NB4 (cell line): ENCODE data around the gene MEG3.

Experiments
- DNase-seq: peaks from one replicate; pipeline ENCODE4 v3.0.0; 2010; ENCODE audit warnings: low read depth
- H3K4me3 ChIP-seq: one replicate; pipeline ENCODE4 v1.5.1; 2011; ENCODE audit warnings: mild to moderate bottlenecking, low read depth, low read length, moderate library complexity
- CTCF ChIP-seq: IDR thresholded peaks from one replicate; pipeline ENCODE4 v1.5.1; 2012; ENCODE audit warnings: low read depth, low read length
- MYC ChIP-seq: IDR thresholded peaks from 2 replicates; pipeline ENCODE4 v1.6.1; 2011; ENCODE audit warnings: low read depth, low read length
- POLR2A ChIP-seq: IDR thresholded peaks from 2 replicates; pipeline ENCODE4 v1.6.1; 2011; ENCODE audit warnings: mild to moderate bottlenecking; ENCODE audit not compliant: insufficient read length; ENCODE audit errors: extremely low read depth
- TF ChIP-seq, protein P1 (sequence below): IDR thresholded peaks from 2 replicates; pipeline ENCODE4 v1.6.1; 2011; ENCODE audit warnings: low read depth, low read length

MEG3 gene

GRCh38 chr14:100825713-100826331 is at the start of gene MEG3:
Gene MEG3, plus strand, starts transcription at chr14:100826118.
- TF ChIP-seq, protein P1, sequence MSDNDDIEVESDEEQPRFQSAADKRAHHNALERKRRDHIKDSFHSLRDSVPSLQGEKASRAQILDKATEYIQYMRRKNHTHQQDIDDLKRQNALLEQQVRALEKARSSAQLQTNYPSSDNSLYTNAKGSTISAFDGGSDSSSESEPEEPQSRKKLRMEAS, result no peak
- TF ChIP-seq MYC (no peak), CTCF (no peak)
- DNase-seq, result no peak
- H3K4me3 ChIP-seq, result no peak within 1 kb of the TSS

DNA sequence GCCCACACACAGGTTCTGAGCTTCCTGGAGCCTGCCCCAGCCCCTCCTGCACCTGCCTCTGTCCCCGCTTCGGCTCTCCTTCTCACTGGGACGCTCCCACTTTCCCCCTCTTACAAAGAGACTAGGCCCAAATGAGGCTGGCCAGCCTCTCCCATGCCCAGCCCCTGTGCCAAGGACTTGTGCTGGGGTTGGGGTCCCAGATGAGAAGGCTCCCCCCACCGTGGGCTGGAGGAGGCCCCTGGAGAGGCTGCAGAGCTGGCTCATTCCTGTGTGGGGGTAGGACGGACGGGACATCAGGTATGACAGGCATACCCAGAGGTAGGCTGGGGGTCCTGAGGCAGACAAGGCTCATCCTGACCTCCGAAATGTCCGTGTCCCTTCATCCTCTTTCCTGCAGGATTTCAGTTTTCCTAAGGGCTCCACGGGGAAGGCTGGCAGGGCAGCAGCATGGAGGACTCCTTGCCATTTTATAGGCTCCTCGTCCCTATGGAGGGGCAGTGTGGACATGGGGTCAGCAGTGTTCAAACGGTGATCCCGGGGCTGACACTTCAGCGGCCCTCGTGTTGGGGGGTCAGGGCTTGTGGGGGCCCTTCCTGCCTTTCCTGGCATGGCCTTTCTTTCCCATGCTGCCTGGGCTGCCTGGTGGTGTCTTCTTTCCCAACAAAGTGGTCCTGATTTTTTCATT is 49.1 kb upstream of the MEG3 start:
- H3K4me3 ChIP-seq, result no peak overlapping the region
- no peak for TF ChIP-seq MYC
- TF ChIP-seq, protein P1, result no peak
- TF ChIP-seq CTCF, result no peak
- no peak for TF ChIP-seq POLR2A
- DNase-seq, result no peak

DNA sequence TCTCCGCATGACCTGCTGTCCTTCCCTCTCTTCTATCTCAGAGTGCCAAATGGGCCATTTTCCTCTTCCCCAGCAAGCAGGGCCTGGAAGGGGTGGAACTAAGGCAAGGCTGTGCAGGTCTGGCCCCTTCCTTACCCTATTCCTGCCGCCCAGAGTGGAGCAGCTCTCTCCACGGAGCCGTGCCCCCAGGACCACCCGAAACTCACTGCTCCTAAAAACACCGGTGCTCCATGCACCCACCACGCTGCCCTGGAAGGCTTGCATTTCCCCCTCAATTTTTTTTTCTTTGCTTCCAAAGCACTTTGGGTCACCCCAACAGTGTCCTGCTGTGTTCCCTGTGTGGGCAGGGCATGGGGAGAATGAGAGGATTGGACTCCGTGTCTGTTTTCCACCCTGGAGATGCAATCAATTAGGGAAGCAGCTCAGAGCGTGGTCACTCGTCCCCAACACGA is 48.5 kb upstream of the MEG3 start:
- DNase-seq, result no peak
- H3K4me3 ChIP-seq, result no peak overlapping the region
- TF ChIP-seq POLR2A, result no peak
- TF ChIP-seq CTCF, result no peak
- no peak for TF ChIP-seq MYC

GRCh38 chr14:100777818-100778525 is 47.9 kb upstream of the MEG3 start:
- no peak overlapping the region for H3K4me3 ChIP-seq
- DNase-seq, result no peak
- TF ChIP-seq MYC (no peak), CTCF (no peak), POLR2A (no peak)
- TF ChIP-seq, protein P1, result no peak

GRCh38 chr14:100778526-100778882 is 47.4 kb upstream of the MEG3 start:
- TF ChIP-seq MYC, result no peak
- no peak for TF ChIP-seq POLR2A
- TF ChIP-seq, protein P1, result no peak
- TF ChIP-seq CTCF, result no peak
- no peak overlapping the region for H3K4me3 ChIP-seq
- no peak for DNase-seq
